GM12801 (cell line): ENCODE data around the gene ZFP92.

ENCODE experiments used
- TF ChIP-seq, protein P1 (sequence below): IDR thresholded peaks from one replicate; pipeline ENCODE4 v1.5.1; 2011; ENCODE audit warnings: control low read depth; ENCODE audit not compliant: insufficient read length; ENCODE audit errors: extremely low read depth

ZFP92 gene

GRCh38 chrX:153445106-153445855 is 34.0 kb downstream of the ZFP92 start:
- TF ChIP-seq, protein P1, sequence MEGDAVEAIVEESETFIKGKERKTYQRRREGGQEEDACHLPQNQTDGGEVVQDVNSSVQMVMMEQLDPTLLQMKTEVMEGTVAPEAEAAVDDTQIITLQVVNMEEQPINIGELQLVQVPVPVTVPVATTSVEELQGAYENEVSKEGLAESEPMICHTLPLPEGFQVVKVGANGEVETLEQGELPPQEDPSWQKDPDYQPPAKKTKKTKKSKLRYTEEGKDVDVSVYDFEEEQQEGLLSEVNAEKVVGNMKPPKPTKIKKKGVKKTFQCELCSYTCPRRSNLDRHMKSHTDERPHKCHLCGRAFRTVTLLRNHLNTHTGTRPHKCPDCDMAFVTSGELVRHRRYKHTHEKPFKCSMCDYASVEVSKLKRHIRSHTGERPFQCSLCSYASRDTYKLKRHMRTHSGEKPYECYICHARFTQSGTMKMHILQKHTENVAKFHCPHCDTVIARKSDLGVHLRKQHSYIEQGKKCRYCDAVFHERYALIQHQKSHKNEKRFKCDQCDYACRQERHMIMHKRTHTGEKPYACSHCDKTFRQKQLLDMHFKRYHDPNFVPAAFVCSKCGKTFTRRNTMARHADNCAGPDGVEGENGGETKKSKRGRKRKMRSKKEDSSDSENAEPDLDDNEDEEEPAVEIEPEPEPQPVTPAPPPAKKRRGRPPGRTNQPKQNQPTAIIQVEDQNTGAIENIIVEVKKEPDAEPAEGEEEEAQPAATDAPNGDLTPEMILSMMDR: no peak

DNA sequence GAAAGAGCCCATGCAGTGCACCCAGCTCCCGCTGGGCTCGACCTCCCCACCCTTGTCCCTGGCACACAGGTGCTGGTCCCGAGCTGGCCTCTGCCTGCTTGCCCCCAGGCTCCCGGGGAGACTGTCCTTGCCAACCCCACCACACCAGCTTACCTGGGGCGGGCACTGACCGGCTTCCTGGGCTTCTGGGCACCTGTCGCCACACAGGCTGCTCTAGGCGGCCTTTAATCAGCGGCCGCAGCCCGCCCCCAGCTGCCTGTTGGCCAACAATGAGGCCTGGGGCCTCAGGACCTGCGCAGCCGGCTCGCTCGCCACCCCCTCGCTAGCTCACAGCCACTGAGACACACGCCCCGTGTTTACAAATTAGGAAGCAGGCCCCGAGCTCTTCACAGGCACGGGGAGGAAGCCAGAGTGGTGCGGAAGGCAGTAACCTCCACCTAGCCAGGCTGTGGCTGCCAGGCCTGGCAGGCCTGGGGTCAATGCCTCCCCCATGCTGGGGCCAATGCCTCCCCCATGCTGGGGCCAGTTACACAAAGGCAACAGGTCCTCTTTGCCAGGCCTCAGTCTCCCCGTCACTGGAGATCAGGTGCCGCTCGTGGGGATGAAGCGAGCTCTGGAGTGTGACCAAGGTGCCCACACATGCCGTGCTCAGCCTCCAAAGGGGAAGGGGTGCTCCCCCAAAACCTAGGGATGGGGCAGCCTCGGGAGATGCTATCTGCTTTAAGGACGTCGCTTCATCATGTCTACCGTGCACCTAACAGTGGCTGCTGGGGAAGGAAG is 34.8 kb downstream of the ZFP92 start, which contains the start of gene TREX2:
TSS of gene TREX2 (minus strand) at position 201 of the 780 bp plus-strand sequence. CDS start 626 bp downstream, outside the sequence.
- TF ChIP-seq, protein P1: no peak

- TF ChIP-seq, protein P1: no peak
Measured at GRCh38 chrX:153446636-153446936, 35.3 kb downstream of the ZFP92 start.

DNA sequence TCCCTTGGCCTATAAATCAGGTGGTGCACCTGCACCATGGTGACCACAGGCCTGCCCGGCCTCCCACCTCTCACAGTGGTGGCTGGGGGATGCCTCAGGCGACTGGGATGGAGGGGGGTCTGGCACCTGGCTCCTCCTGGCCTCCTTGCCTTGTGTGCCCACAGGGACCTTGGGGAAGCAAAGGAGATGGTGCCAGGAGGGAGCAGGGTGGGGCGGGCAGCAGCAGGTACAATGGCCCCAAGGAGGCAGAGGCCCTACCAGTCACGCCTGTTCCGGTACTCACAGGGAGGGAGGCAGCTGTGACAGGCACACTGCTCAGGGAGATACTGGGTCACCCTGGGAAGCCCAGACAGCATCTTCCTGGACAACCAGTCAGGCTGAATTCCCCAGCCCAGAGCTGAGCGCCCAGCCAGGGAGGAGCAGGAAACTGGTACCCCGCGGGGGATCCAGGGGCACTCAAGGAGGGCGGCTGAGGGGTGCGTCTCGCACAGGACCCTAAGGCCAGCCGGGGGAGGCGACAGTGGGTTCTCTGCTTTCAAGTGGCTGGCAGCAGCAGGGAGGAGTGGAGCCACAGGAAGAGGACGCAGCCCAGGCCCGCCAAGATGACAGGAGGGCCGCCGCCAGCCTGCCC is 35.8 kb downstream of the ZFP92 start:
- TF ChIP-seq, protein P1: no peak

DNA sequence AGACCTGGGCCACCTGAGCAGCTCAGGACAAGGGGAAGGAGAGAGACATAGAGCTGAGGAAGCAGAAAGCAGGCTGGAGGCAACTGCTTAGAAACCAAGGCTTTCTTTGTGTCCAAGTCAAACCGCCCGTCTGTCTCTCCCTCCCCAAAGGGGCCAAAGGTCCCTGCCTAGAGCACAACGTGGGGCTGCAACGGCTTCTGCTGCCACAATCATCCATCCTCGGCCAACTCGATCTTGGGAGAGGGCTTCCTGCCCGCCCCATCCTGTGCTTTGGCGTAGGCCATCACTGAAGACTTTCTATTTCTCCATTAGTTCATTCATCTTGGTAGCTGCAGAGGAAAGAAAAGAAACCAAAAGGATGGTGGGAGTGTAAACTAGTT is 36.3 kb downstream of the ZFP92 start:
- TF ChIP-seq, protein P1: no peak

- TF ChIP-seq, protein P1: no peak
Measured at GRCh38 chrX:153448556-153449367, 37.5 kb downstream of the ZFP92 start.
